Right ventricle myocardium superior (tissue), 1 donor: ENCODE measurements around the gene SLC25A40. TPM values are rescaled to one million over a fixed set of nuclear protein-coding genes. Genes with fewer than 3 reads are reported as not detected.

ENCODE experiments used
- ATAC-seq: fragments of 200-7000 bp; cut with Tn5 transposase; one replicate; pipeline ENCODE4 v1.9.1; 2020; ENCODE audit warnings: mild to moderate bottlenecking; ENCODE audit not compliant: poor library complexity
- DNase-seq: peaks from one replicate; pipeline ENCODE4 v3.0.0-alpha.2; 2020
- intact Hi-C: fragments of 100-400 bp; cut with DNase I; formaldehyde crosslinking; loops from one replicate; pipeline ENCODE4 v1.11.2; 2022
- total RNA-seq: library from RNA; stranded (reverse); fragmentation: NEBNext Ultra II Directional; extraction: Animal tissue kit (Norgen Biotek cat#: 25700); gene quantifications from one replicate; pipeline ENCODE4 v1.2.1, GENCODE V29; 2021
- donor health status: DM: no; HTN: yes; CAD: no; lungs with severe emphysema.

The SLC25A40 gene
- total RNA-seq, 1 donor from 2014 or later, result 20.8 TPM

DNA sequence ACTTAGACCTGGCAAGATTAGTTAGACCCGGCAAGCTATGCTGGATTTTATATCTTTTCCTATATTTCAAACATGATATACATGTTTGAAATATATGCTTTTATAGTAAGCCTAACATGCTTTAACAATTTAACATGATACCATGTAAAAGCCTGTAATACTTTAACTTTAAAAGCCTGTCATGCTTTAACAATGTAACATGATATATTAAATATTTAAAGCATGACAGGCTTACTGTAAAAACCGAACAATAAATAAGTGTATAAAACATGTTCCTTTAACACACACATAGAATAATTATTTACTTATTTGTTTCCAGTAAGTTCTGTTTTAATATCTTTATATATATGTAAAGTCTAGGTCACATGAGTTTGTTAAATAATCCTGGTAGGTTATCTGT lies 65.4 kb downstream of the SLC25A40 start:
- no peak for DNase-seq
- no peak for ATAC-seq
- intact Hi-C loops, result no loop called here

DNA sequence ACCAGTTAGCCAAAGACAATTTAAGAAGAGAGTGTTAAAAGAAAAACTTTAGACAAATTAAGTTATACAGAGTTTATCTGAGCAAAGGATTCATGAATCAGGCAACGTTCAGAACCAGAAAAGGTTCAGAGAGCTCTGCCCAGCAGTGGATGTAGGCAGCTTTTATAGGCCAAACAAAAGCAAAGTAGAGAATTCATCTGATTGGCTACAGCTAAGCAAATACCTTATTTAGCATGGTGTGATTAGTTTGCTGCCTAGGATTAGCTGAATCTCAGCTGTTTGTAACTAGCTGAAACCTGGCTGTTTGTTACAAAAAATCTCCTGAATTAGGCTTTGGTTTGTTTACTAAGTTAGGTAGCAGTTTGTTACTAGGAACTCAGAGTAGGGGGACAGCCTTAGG lies 66.0 kb downstream of the SLC25A40 start:
- intact Hi-C loops, result no loop called here
- DNase-seq (no peak), ATAC-seq (no peak)

DNA sequence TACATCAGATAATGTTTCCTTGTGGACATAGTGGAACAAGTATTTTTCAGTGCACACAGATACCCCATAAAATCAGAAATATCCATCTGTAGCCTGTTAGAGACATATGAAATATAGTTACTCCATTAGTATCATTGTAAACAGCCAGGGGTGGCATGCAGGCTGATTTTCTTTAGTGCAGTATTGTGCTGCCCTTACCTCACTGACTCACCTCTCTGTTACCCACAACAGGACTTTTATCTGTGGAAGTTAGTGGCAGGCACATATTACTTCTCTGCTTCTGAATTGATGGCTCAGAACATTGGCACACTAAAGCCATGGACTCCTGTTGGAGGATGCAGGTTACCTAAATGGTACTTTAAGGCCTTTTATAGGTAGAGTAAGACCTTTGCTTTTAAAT lies 70.0 kb downstream of the SLC25A40 start:
- intact Hi-C loops, result no loop called here
- ATAC-seq (no peak), DNase-seq (no peak)

DNA sequence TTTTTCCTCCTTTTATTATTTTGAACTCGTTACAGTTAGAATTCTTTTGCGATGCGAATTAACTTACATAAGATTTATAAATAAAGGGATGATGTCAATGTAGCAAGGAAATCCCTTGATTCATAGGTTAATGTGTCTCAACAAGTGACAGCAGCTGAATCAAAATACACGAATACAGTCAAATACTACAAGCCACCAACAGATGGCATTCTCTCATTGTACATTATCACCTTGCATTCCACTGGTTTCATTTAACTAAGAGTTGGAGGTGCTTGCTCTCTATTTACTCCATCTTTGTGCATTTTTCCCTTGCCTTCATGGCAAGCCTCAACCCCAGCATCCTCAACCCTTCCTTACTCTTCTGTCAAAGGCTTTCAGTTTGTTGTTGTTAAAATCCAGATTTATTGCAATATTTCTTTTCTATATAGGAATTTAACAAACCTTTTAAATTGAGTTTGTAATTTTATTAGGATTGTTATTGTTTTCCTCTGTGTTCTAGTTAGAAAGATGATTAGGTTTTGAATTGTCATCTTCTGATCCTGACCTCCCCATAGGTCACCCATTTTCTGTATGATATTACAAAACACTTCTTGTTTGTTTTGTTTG lies 78.3 kb downstream of the SLC25A40 start:
- intact Hi-C loops, result loop anchor here (10.0 kb wide), 1 partner anchor 317 kb away; no protein-coding TSS in a partner anchor
- ATAC-seq (peak; percentile 53), DNase-seq (no peak)

DNA sequence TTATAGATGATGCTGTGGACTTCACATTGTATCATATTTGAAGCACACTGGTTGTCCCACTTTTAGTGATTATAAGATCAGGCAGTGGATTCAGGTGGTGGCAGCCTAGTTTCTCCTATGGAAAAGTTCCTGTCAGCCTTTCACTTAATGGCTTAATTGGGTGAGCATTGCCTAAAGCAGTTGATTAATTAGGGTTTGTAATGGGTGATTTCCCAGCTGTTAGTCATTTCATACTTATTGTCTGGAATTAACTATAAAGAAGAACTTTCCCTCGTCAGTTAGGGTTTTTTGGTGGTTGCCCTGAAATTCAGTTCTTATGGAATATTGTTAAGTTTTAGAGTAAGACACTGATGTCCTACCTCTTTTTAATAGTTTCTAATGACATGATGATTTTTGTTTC lies 78.8 kb downstream of the SLC25A40 start:
- ATAC-seq (no peak), DNase-seq (no peak)
- intact Hi-C loops, result loop anchor here (10.0 kb wide), 1 partner anchor 317 kb away; no protein-coding TSS in a partner anchor

DNA sequence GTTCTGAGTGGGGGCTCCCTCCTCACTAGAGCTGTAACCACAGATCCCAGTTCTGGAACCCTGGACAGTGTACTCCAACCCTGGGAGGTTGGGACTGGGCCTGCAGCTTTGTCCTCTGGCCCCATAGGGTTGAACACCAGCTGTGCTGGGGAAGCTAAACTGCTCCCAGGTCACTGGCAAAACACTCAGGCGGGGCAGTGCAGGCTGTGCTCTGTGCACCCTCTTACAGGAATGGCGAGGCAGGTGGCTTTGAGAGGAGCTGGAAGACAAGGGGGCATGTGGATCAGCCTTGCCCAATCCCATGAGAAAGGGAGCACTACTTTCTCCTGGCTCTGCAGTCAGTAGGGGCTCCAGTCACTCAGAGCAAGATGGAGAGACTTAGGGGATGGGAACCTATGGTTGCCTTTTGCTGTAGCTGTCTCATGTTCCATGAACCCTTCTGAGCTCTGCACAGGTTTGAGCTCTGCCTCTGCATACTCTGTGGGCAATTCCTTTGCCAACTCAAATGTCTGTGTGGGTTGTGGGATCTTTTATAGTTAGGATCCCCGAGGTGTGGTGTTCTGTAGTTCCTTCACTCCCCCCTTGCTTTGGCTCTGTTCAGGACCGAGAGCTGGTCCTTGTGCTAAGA lies 90.7 kb downstream of the SLC25A40 start:
- ATAC-seq (no peak), DNase-seq (no peak)

DNA sequence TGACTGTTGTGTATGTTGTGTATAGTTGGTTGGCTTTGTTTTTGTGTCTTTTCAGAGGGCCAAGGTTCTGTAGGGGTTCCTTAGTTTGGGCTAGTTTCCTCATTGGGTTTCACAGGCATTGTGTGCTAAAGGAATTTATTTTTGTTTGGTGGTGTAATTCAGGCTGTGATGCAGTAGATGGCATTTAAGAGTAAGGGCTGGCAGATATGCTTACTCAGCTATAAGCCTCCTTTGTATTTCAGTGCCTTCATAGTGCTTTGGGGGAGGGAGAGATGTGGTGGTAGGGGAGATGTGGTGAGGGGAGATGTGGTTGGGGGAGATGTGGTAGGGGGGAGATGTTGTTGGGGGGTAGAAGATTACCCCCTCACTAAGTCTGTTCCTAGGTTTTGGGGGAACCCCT lies 91.7 kb downstream of the SLC25A40 start:
- DNase-seq (no peak), ATAC-seq (no peak)
- intact Hi-C loops, result no loop called here

More for the DNA sequence above, 90.7 kb downstream of the SLC25A40 start:
- intact Hi-C loops, result no loop called here

Other genes starting within 250 kb of the SLC25A40 start
- gene RUNDC3B, start 248.0 kb downstream of the SLC25A40 start, total RNA-seq, result 1.5 TPM
- 1.1 TPM for gene DBF4, start 133 bp upstream of the SLC25A40 start, total RNA-seq
- 1.3 TPM for gene ADAM22, start 57.9 kb upstream of the SLC25A40 start, total RNA-seq